ENCODE results near the gene MYOM1.

- TF ChIP-seq CTCF (IDR thresholded peaks at IDR 0.05), result no peak
- no peak for TF ChIP-seq POLR2A (IDR thresholded peaks at IDR 0.05)
- no peak for TF ChIP-seq POLR2AphosphoS5 (IDR thresholded peaks at IDR 0.05; ENCODE audit: insufficient read depth in 1 of 2, low read depth in 1 of 2)
Measured at GRCh38 chr18:3067165-3067661, 152.6 kb downstream of the MYOM1 start.
